GM19193 (cell line): ENCODE data around the gene CAMK2G.

Experiments
- POLR2A ChIP-seq: IDR thresholded peaks from 4 replicates; pipeline ENCODE4 v1.6.1; 2011; ENCODE audit not compliant: insufficient read depth, insufficient read length; ENCODE audit errors: extremely low read depth

CAMK2G gene

DNA sequence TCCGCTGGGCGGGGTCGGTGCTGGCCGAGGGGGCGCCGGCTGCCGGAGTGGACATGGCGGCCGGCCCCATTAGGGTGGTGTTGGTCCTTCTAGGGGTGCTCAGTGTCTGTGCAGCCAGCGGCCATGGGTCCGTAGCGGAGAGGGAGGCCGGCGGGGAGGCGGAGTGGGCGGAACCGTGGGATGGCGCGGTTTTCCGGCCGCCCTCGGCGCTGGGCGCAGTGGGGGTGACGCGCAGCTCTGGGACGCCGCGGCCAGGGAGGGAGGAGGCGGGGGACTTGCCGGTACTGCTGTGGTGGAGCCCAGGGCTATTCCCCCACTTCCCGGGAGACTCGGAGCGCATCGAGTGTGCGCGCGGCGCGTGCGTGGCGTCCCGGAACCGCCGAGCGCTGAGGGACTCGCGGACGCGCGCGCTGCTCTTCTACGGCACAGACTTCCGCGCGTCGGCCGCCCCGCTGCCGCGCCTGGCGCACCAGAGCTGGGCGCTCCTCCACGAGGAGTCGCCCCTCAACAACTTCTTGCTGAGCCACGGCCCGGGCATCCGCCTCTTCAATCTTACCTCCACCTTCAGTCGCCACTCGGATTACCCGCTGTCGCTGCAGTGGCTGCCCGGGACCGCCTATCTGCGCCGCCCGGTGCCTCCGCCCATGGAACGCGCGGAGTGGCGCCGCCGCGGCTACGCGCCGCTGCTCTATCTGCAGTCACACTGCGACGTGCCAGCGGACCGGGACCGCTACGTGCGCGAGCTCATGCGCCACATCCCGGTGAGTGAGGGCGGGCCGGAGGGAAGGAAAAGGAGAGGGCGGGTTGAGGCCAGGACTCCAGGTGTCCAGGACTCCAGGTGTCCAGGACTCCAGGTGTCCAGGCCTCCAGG, 101.8 kb downstream of the CAMK2G start:
- TF ChIP-seq POLR2A, result peak; percentile 70

DNA sequence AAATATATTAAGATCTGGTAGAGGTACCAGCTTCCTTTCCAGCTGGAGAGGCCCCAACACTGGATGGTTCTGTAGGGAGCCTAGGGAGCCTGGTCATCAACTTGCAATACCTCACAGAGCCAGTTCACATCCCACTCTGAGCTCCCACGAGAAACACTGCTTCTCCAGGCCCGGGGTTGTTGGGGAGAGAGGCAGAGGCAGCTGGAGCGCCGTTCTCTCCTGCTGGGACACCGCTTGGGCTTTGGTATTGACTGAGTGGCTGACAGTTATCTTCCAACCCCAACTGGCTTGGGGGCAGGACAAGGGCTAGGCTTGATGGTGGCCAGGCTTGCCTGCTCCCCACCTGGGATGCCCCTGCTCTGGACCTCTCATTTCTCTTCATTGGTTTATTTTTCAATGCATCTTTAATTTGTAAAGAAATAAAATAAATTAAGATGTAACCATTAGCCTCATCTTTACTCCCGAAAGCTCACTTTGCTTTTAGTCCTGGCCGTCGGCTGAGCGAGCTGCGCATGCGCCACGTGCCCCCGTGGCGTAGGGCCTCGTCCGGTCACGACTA, 102.6 kb downstream of the CAMK2G start:
- no peak for TF ChIP-seq POLR2A

DNA sequence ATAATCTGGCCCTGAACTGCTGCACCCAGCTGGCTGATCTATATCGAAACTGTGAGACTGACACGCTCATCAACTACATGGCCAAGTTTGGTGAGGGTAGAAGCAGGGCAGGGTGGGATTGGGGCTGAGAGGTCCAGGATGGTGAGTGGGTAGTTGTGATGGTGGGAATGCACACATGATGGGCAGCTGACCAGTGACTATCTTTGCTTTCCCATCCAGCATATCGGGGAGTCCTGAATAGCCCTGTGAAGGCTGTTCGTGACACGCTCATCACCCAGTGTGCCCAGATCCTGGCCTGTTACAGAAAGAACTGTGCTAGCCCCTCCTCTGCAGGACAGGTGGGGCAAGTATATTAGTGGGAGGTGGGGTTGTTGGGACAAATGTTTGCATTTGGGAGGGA, 105.0 kb downstream of the CAMK2G start:
- peak; percentile 20 for TF ChIP-seq POLR2A

DNA sequence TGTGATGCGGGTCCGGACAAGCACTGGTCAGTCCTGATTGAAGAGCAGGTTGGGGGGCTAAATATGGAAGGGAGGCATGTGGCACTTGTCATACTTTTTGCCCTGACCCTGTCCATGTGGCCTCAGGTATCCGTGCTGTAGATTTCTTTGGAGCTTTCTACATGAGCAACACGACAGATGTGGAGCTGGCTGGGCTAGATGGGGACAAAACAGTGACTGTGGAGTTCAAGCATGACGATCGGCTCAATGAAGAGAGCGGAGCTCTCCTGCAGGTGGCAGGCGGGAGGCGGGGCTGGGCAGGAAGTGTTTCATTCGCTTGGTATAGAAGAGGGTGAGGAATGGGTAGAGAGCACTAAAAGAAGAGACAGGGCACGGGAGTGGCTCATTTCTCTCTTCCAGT, 105.5 kb downstream of the CAMK2G start:
- no peak for TF ChIP-seq POLR2A

DNA sequence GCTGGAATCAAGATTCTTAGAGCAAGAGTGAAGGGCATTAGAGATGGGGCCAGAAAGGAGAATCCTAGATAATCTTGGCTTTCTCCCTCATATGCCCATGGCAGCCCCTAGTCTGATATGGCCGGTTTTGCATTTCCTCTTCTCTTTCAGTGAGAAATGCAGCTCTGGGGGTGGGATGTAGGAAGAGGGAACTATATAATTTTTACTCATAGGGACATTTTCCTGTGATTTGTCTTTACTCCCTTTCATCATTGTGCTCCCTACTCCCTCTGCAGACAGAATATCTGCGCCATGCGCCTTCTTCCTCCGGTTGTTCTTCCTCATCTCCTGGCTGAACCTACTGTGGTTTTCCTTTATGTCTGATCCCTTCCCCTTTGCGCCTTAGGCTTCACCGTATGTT, 109.3 kb downstream of the CAMK2G start:
- no peak for TF ChIP-seq POLR2A

DNA sequence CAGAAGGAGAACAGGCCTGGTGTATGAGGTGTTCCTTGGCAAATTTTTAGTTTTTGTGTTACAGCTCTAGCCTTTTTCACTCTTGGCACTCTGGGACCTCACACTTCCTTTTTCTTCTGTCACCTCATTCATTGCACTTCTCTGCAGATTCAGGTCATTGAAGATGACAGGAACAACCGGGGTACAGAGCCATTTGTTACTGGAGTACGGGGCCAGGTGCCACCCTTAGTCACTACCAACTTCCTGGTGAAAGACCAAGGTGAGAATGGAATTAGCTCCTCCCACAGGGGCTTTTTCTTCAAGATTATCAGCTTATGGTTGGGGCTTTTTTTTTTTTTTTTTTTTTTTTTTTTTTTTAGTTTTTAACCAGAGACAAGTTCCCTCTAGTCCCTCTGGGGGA, 111.0 kb downstream of the CAMK2G start:
- TF ChIP-seq POLR2A, result no peak

DNA sequence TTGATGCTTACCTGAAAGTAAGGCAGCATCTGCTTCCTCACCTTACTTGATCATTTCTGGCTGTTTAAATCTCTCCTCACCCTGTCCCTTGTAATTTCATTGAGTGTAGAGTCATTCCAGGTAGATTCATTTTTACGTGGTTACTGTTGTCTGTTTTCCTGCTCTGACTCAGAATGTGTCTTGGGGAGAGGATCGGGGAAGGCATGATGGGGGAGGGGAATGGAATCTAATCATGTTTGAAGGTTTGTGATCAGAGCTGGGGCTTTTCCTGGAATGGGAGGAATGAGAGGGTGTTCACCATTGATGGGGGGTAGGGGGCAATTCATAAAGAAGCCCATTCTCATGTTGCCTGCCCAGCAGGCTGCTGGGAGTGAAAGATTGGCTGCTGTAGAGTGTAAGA, 111.4 kb downstream of the CAMK2G start:
- TF ChIP-seq POLR2A, result no peak
